GM20431 (cell line): ENCODE data around the gene TCF7L1.

Experiments
- in situ Hi-C: fragments of 300-500 bp; cut with MseI, MboI; formaldehyde crosslinking; loops from one replicate; pipeline ENCODE4 v1.15.0; 2020; ENCODE audit warnings: low sequenced_read_pairs; ENCODE audit not compliant: unreplicated experiment

The TCF7L1 gene

DNA sequence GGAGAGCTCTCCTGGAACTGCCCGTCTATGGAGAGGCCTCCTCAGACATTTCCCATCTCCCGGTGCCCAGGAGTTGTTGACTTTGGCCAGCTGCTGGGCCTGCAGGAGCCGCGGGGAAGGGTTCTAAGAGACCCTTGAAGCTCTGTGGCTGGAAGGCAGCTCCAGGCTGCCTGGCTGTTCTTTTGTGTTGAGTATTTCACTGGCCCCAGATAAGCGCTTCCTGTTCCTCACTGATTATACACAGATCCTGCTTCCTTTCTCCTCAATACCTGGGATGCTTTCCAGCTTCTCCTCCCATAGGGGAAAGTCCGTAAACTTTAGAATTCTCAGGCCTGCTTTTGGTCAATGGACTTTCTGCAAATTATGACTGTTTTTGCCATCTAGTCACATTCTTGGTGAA lies 136.8 kb downstream of the TCF7L1 start:
- in situ Hi-C loops: no loop called here

DNA sequence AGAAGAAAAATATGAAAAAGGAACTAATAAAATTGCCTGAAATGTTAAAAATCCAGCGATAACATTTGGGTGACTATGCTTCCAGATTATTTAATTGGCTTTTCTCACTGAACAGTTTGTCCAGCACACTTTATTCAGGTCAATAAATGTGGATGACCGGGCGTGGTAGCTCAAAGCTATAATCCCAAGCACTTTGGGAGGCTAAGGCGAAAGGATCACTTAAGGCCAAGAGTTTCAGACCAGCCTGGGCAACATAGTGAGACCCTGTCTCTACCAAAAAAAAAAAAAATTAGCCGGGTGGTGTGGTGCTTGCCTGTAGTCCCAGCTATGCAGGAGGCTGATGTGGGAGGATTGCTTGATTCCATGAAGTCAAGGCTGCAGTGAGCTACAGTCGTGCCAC lies 139.2 kb downstream of the TCF7L1 start:
- in situ Hi-C loops: no loop called here

DNA sequence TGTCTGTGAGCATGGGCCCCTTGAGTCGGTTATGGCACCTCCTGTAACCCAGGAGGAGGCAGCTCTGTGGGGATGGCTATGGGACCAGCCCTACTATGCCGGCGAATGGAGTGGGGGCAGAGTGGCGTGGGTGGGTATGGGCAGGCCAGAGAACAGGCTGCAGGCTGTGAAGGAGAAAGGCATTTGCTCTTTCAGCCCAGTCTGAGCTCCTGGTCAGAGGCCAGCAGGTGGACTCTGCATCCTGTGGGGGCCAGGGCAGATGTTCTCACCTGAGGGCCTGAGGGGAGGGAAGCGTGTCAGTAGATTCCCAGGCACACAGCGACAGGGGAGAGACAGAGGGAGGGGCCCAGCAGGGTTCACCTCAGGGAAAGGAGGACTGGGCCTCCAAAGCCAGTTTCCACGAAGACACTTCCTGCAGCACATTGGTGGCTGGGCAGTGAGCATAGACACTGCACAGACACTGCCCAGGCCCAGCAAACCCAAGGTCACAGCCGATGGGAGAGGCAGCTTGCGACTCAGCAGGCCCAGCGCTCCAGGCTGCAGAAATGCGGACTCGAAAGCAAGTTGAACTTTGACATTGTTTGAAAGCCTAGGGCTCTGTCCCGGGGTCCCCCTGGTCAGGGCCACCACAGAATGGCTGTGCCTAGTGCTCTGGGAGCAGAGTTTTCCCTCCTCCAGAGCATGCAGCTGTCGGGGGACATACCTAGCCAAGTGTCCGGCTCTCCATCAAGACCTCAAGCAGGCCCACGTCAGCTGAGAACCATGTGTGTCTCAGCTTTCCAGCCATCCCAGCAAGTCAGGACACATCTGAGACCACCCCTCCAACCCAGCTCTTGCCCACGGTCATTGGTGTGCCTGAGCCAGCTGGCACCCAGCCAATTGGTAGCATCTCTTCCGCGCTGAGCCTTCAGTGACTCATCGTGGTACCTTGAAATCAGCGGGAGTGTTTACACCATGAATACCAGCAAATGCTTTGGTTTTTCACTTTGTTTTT lies 140.8 kb downstream of the TCF7L1 start:
- in situ Hi-C loops: no loop called here

DNA sequence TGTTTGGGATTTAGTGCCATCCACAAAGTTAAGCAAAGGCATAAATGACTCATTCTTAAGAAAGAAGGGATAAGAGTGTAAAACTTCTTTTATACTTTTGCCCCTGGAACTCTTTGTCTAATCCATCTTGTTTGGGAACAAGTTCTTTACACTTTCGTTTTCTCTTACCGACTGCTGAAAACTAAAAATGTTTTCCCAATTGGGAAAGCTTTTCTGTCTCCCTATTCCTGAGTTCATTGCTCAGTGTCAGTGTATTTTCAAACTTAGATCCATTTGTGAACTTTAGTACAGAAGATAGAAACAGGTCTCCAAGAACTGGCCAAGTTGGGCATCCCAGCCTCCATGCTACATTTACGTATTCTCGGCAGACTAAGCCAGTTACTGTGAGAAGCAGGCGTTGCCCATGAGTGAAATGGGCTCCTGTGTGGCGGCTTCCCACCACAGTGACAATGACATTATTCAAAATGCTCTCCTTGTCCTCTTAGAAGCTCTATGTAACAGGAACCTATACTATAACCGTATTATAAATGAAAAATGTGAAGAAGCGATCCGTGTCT lies 142.9 kb downstream of the TCF7L1 start:
- in situ Hi-C loops: loop anchor here (25.0 kb wide), 2 partner anchors 214 to 789 kb away; no protein-coding TSS in a partner anchor

DNA sequence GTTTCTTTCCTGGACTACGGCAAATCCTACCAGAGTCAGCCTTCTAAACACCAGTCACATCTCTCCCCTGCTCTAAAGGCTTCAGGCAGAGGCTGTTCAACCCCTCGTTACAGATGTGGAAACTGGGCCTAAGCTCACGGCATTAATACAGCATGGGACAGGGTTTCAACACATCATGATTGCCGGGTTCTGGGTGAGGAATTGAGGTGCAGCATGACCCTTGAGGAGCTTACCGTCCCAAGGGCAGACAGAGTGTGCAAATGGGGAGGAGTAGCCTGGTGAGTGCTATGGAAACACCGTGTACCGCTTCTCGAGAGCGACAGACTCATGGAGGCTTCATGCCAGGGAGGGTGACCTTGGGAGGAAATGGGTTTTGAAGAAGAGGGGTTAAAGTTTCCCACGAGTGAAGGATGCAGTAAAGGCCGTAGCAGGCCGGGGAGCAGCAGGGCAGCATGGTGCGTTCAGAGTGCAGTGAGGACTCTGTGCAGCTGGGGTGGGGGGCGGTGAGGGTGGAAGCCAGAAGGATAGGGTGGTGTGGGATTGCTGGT lies 143.5 kb downstream of the TCF7L1 start:
- in situ Hi-C loops: loop anchor here (25.0 kb wide), 2 partner anchors 214 to 789 kb away; no protein-coding TSS in a partner anchor

GRCh38 chr2:85277416-85278158 lies 144.4 kb downstream of the TCF7L1 start:
- in situ Hi-C loops: loop anchor here (25.0 kb wide), 2 partner anchors 215 to 790 kb away; no protein-coding TSS in a partner anchor

DNA sequence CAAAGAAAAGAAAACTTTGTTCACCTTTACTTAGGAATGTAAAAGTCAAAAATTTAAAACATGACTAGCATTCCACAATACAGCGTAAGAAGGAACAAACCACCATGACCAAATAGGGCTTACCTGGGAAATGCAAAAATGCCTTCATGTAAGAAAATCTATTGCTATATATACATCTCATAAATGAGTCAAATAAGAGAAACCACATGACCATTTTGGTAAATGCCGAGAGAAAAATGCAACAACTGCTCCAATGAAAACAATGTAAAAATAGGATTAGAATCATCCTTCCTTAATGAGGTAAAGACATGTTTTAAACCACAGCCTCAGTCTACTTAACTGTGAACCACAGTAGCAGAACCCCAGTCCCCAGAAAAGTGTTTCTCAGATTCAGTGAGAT lies 145.2 kb downstream of the TCF7L1 start:
- in situ Hi-C loops: loop anchor here (25.0 kb wide), 2 partner anchors 216 to 791 kb away; no protein-coding TSS in a partner anchor

DNA sequence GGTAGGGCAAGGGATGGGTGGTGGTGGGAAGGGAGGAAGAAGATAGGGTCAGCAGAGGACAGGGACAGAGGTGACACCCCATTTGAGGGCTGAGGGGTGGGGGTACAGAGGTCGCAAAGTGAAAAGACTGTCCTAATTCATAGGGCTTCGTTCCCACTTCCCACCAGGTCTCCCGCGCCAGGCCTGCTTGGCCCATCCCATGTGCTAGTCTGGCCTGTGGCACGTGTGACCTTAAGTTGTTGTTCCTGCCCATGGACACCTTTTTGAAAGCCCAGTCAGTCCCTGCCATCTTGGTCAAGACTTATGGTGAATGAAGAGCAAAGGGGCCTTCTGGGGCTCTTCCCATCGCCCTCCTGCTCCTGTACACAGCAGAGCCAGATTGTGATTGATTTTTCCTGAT lies 148.4 kb downstream of the TCF7L1 start:
- in situ Hi-C loops: loop anchor here (25.0 kb wide), 2 partner anchors 219 to 794 kb away; no protein-coding TSS in a partner anchor

GRCh38 chr2:85282914-85283313 lies 149.7 kb downstream of the TCF7L1 start:
- in situ Hi-C loops: loop anchor here (25.0 kb wide), 2 partner anchors 221 to 796 kb away; no protein-coding TSS in a partner anchor

DNA sequence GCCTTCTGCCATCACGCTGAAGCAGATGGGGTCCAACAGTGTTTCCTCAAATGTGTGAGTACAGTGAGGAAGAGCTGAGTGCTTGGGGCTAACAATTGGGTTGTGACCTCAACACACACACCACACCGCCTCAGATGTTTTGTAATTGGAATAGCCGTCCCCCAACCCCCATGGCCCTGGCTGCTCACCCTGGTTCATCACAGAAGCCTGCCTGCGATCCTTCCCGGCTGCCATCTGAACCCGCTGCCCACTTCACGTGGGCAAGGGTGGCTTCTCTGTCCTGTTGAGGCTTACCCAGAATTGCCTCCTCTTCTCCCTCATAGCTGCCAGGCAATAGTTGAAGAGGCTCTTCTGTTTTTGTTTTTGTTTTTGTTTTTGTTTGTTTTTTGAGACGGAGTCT lies 150.4 kb downstream of the TCF7L1 start:
- in situ Hi-C loops: loop anchor here (25.0 kb wide), 2 partner anchors 221 to 796 kb away; no protein-coding TSS in a partner anchor

- in situ Hi-C loops: loop anchor here (25.0 kb wide), 2 partner anchors 225 to 800 kb away; no protein-coding TSS in a partner anchor
Measured at GRCh38 chr2:85286918-85287317, 153.7 kb downstream of the TCF7L1 start.

DNA sequence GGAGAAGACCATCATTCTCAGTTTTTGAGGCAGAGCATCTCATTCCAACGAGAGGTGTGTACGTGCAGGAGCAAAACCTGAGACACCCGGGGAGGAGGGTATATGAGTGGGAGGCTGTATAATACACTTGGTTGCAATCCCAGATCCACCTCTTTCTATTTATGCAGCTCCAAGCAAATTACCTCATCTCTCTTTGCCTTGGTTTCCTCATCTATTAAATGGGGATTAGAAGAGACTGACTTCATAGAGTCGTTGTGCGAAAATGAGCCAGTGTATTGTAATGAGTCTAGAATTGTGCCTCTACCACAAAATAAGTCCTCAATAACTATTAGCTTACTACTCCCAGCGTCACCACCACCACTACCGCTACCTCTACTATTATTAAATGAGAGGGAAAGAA lies 154.5 kb downstream of the TCF7L1 start:
- in situ Hi-C loops: loop anchor here (25.0 kb wide), 2 partner anchors 225 to 800 kb away; no protein-coding TSS in a partner anchor

DNA sequence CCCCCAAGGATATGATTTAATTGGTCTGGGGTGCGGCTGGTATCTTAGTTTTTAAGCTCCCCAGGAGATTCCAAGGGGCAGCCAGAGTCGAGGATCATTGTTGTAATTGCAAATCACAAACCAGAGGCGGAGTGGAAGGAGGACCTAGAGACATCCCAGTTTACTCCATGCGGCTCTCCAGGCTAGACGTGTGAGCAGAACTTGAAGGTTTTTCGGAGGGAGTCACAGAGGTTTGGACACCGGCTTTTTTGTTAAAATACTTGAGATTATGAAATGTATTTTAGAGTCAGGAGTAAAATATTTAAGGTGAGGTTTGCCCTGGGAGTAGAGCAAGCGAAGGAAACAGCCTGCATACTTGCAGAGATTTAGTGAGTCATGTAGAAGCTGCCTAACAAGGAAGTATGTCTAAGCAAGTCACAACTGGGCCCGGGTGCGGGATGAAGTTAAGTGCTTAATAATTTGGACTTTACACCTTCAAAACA lies 155.1 kb downstream of the TCF7L1 start:
- in situ Hi-C loops: loop anchor here (25.0 kb wide), 2 partner anchors 226 to 801 kb away; no protein-coding TSS in a partner anchor

GRCh38 chr2:85291425-85292023 lies 158.3 kb downstream of the TCF7L1 start:
- in situ Hi-C loops: loop anchor here (25.0 kb wide), 2 partner anchors 229 to 804 kb away; no protein-coding TSS in a partner anchor

DNA sequence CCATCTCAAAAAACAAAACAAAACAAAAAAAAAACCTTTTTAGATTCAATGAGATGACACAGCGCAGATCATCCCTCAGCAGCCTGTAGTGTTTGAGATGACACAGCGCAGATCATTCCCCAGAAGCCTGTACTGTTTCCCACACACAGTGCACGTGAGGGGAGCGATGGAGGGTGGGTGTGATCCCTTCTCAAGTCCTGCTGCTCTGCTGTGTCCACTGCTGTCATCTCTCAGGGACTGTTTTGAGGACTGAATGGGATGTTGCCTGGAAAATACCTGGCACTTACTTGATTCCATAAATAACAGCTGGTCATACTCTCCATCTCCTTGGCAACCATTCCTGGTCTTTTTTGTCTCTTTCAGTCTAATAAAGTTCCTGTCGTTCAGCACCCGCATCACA lies 168.9 kb downstream of the TCF7L1 start:
- in situ Hi-C loops: no loop called here

GRCh38 chr2:85303780-85304531 lies 170.8 kb downstream of the TCF7L1 start:
- in situ Hi-C loops: no loop called here

DNA sequence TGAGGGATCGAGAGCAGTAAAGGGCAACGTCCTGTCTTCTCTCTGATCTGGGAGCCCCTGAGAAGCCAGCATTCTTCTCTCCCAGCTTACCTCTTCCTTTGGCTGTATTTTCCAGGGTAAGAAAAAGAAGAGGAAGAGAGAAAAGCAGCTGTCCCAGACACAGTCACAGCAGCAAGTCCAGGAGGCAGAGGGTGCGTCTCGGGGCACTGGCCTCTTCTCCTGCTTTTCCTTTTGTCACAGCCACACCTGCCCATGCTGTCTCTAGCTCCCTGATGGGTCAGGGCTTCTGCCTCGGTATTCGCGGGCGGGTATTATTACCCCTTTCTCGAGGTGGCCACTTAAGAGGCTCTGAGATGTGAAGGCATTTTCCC lies 174.3 kb downstream of the TCF7L1 start:
- in situ Hi-C loops: no loop called here

DNA sequence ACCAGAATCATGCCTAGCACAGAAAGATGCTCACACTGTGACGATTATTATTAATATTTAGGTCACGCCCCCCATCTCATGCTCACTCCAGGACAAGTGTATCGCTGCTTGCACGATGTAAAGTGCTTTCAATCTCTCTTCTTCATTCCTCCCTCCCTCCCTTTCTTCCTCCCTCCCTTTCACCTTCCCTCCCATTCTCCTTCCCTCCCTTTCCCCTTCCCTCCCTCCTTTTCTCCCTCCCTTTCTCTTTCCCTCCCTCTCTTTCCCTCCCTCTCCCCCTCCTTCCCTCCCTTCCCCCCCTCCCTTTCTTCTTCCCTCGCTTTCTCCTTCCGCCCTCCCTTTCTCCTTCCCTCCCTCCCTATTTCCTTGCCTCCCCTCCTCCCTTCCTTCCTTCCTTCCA lies 175.0 kb downstream of the TCF7L1 start:
- in situ Hi-C loops: no loop called here
